WTC11 (cell line): Measurements from ENCODE around the gene BACE2. TPM values are rescaled to one million over a fixed set of nuclear protein-coding genes. Genes with fewer than 3 reads are reported as not detected.
"Not testable (repeated sequence)": the region's sequence is repeated elsewhere in the genome, so short reads cannot be mapped to it uniquely, and the experiment has no call there.

ENCODE experiments used
- ATAC-seq: fragments of 200-7000 bp; cut with Tn5 transposase; 2 replicates; pipeline ENCODE4 v1.10.0; 2021; ENCODE audit warnings: mild to moderate bottlenecking, moderate library complexity
- CTCF ChIA-PET: fragments of 300-600 bp; sonication (Branson Sonifier 250); formaldehyde crosslinking; loops from one replicate; lab custom pipeline; 2021; ENCODE audit warnings: antibody characterized with exemption; lab: Charles Lee
- POLR2A ChIA-PET: fragments of 350-600 bp; sonication (Branson Sonifier 250); formaldehyde crosslinking; loops from one replicate; lab custom pipeline; 2021; ENCODE audit warnings: antibody characterized with exemption; lab: Charles Lee
- DNase-seq: peaks from one replicate; pipeline ENCODE4 v3.0.0; 2021; ENCODE audit warnings: low spot score
- H3K27ac Mint-ChIP-seq: 2 replicates; pipeline ENCODE4 v1.8.0; 2021; ENCODE audit warnings: mixed read lengths
- H3K27me3 Mint-ChIP-seq: 2 replicates; pipeline ENCODE4 v1.8.0; 2021; ENCODE audit warnings: low read depth, mild to moderate bottlenecking, moderate library complexity, mixed read lengths
- H3K36me3 Mint-ChIP-seq: 2 replicates; pipeline ENCODE4 v1.8.0; 2021; ENCODE audit warnings: mixed read lengths
- H3K4me1 Mint-ChIP-seq: 2 replicates; pipeline ENCODE4 v1.8.0; 2022; ENCODE audit warnings: mixed read lengths
- H3K4me3 Mint-ChIP-seq: 2 replicates; pipeline ENCODE4 v1.8.0; 2021; ENCODE audit warnings: mild to moderate bottlenecking, moderate library complexity, mixed read lengths
- H3K9me3 Mint-ChIP-seq: 2 replicates; pipeline ENCODE4 v1.8.0; 2021; ENCODE audit warnings: mixed read lengths
- AR ChIP-seq: fragments of 250-450 bp; sonication (Bioruptor Pico); IDR thresholded peaks from 2 replicates; pipeline ENCODE4 v1.9.0; 2021; ENCODE audit warnings: mild to moderate bottlenecking
- ATF1 ChIP-seq: sonication (generic); formaldehyde crosslinking; IDR thresholded peaks from 2 replicates; pipeline ENCODE4 v1.8.1; 2023; ENCODE audit warnings: mild to moderate bottlenecking, moderate library complexity, missing genetic modification reagents
- ESRRA ChIP-seq: sonication (generic); formaldehyde crosslinking; IDR thresholded peaks from 2 replicates; pipeline ENCODE4 v1.8.1; 2022; ENCODE audit warnings: mild to moderate bottlenecking, missing genetic modification reagents, borderline replicate concordance
- FOXP4 ChIP-seq: sonication (generic); formaldehyde crosslinking; IDR thresholded peaks from 2 replicates; pipeline ENCODE4 v1.8.0; 2022; ENCODE audit warnings: mild to moderate bottlenecking, missing genetic modification reagents
- MXD4 ChIP-seq: fragments of 250-450 bp; sonication (Bioruptor Pico); IDR thresholded peaks from 2 replicates; pipeline ENCODE4 v1.8.0; 2021; ENCODE audit warnings: mild to moderate bottlenecking, moderate library complexity, borderline replicate concordance
- PRRX2 ChIP-seq: fragments of 250-450 bp; sonication (Bioruptor Pico); IDR thresholded peaks from 2 replicates; pipeline ENCODE4 v1.8.0; 2021; ENCODE audit warnings: mild to moderate bottlenecking
- RORB ChIP-seq: fragments of 250-450 bp; sonication (Bioruptor Pico); IDR thresholded peaks from 2 replicates; pipeline ENCODE4 v1.9.0; 2021; ENCODE audit warnings: mild to moderate bottlenecking
- SMAD3 ChIP-seq: sonication (generic); formaldehyde crosslinking; IDR thresholded peaks from 2 replicates; pipeline ENCODE4 v1.8.0; 2022; ENCODE audit warnings: missing genetic modification reagents, mild to moderate bottlenecking, borderline replicate concordance
- SOX15 ChIP-seq: fragments of 250-450 bp; sonication (Bioruptor Pico); IDR thresholded peaks from 2 replicates; pipeline ENCODE4 v1.9.0; 2021; ENCODE audit warnings: mild to moderate bottlenecking
- ZNF219 ChIP-seq: sonication (generic); formaldehyde crosslinking; IDR thresholded peaks from 2 replicates; pipeline ENCODE4 v1.8.0; 2023; ENCODE audit warnings: missing genetic modification reagents, mild to moderate bottlenecking, borderline replicate concordance
- ZNF232 ChIP-seq: sonication (generic); formaldehyde crosslinking; IDR thresholded peaks from 2 replicates; pipeline ENCODE4 v1.8.0; 2022; ENCODE audit warnings: mild to moderate bottlenecking, missing genetic modification reagents
- ZNF416 ChIP-seq: fragments of 250-450 bp; sonication (Bioruptor Pico); IDR thresholded peaks from 2 replicates; pipeline ENCODE4 v1.9.0; 2021; ENCODE audit warnings: mild to moderate bottlenecking, inconsistent platforms
- ZNF532 ChIP-seq: fragments of 250-450 bp; sonication (Bioruptor Pico); IDR thresholded peaks from 2 replicates; pipeline ENCODE4 v1.9.0; 2021; ENCODE audit warnings: mild to moderate bottlenecking, borderline replicate concordance
- total RNA-seq: library from RNA; stranded (reverse); gene quantifications from 3 replicates; pipeline ENCODE4 v1.2.3, GENCODE V29; 2021
- TF ChIP-seq, protein P1 (sequence below): sonication (generic); formaldehyde crosslinking; IDR thresholded peaks from 2 replicates; pipeline ENCODE4 v1.8.0; 2022; ENCODE audit warnings: mild to moderate bottlenecking, missing genetic modification reagents
- TF ChIP-seq, protein P2 (sequence below): sonication (generic); formaldehyde crosslinking; IDR thresholded peaks from 2 replicates; pipeline ENCODE4 v1.8.1; 2023; ENCODE audit warnings: mild to moderate bottlenecking, missing genetic modification reagents, moderate library complexity
- TF ChIP-seq, protein P3 (sequence below): sonication (generic); formaldehyde crosslinking; IDR thresholded peaks from 2 replicates; pipeline ENCODE4 v1.8.1; 2023; ENCODE audit warnings: mild to moderate bottlenecking, missing genetic modification reagents
- TF ChIP-seq, protein P4 (sequence below): sonication (generic); formaldehyde crosslinking; IDR thresholded peaks from 2 replicates; pipeline ENCODE4 v1.8.0; 2023; ENCODE audit warnings: missing genetic modification reagents
- TF ChIP-seq, protein P5 (sequence below): sonication (generic); formaldehyde crosslinking; conservative IDR thresholded peaks from 2 replicates; pipeline ENCODE4 v1.8.1; 2022; ENCODE audit warnings: mild to moderate bottlenecking, missing genetic modification reagents

Gene BACE2
- total RNA-seq, 1 experiment from 2014 or later: 9.8 TPM

GRCh38 chr21:41189150-41189745, 21.3 kb downstream of the BACE2 start:
- H3K9me3 Mint-ChIP-seq: peaks cover 26% of the 10 kb centered on the region
- TF ChIP-seq PRRX2 (CRISPR knock-in tag) (no peak), ZNF219 (no peak), ZNF416 (CRISPR knock-in tag) (no peak)
- TF ChIP-seq, protein P1, sequence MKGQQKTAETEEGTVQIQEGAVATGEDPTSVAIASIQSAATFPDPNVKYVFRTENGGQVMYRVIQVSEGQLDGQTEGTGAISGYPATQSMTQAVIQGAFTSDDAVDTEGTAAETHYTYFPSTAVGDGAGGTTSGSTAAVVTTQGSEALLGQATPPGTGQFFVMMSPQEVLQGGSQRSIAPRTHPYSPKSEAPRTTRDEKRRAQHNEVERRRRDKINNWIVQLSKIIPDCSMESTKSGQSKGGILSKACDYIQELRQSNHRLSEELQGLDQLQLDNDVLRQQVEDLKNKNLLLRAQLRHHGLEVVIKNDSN (CRISPR knock-in tag): no peak
- no peak for DNase-seq
- H3K36me3 Mint-ChIP-seq: peaks cover 10% of the 10 kb centered on the region
- no peak for ATAC-seq
- H3K27me3 Mint-ChIP-seq: no peaks in the 10 kb centered on the region
- CTCF ChIA-PET: no interaction called here
- H3K4me1 Mint-ChIP-seq: 0 out of 2 replicates have a peak, but pooled peaks cover under 1% of the 10 kb centered on the region
- H3K4me3 Mint-ChIP-seq: no peak overlapping the region
- no peak overlapping the region for H3K27ac Mint-ChIP-seq
- POLR2A ChIA-PET: no interaction called here

- peaks cover 26% of the 10 kb centered on the region for H3K9me3 Mint-ChIP-seq
- peaks cover 10% of the 10 kb centered on the region for H3K36me3 Mint-ChIP-seq
- CTCF ChIA-PET, H3K4me1 Mint-ChIP-seq, H3K27me3 Mint-ChIP-seq, ATAC-seq, POLR2A ChIA-PET, H3K4me3 Mint-ChIP-seq, H3K27ac Mint-ChIP-seq, DNase-seq: not testable (repeated sequence)
Observed at GRCh38 chr21:41192552-41192951, 24.6 kb downstream of the BACE2 start.

DNA sequence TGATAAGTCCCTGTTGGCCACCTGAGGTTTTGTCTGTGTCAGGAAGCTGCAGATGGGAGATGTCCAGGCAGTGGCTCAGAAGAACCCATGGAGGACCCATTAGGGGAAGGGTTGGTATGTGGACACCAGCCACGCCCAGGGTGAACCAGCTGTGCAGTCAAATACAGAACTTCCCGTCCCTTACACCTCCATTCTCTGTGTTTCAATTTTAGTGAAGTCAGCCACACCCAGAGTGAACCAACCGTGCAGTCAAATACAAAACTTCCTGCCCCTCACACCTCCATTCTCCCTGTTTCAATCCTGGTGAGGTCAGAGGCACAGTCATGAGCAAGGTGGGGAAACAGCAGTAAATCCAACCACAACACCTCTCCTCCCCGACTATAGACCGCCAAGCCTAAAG, 27.4 kb downstream of the BACE2 start:
- H3K4me3 Mint-ChIP-seq: no peak overlapping the region

More for the DNA sequence above, 27.4 kb downstream of the BACE2 start:
- no peak for DNase-seq
- Mint-ChIP-seq H3K4me1 (peaks cover 7% of the 10 kb centered on the region; the same call in 1 of the 2 replicates), H3K27me3 (no peaks in the 10 kb centered on the region), H3K9me3 (peaks cover 12% of the 10 kb centered on the region), H3K36me3 (peaks cover 4% of the 10 kb centered on the region; the same call in 1 of the 2 replicates), H3K27ac (no peak overlapping the region)
- ChIA-PET CTCF (no interaction called here), POLR2A (no interaction called here)
- ATAC-seq: no peak
- TF ChIP-seq, protein P2, sequence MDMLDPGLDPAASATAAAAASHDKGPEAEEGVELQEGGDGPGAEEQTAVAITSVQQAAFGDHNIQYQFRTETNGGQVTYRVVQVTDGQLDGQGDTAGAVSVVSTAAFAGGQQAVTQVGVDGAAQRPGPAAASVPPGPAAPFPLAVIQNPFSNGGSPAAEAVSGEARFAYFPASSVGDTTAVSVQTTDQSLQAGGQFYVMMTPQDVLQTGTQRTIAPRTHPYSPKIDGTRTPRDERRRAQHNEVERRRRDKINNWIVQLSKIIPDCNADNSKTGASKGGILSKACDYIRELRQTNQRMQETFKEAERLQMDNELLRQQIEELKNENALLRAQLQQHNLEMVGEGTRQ (CRISPR knock-in tag): no peak
- TF ChIP-seq MXD4 (CRISPR knock-in tag) (no peak), SMAD3 (CRISPR knock-in tag) (no peak), SOX15 (CRISPR knock-in tag) (no peak), FOXP4 (CRISPR knock-in tag) (no peak), ZNF232 (CRISPR knock-in tag) (no peak), ATF1 (CRISPR knock-in tag) (no peak), RORB (CRISPR knock-in tag) (no peak), AR (CRISPR knock-in tag) (no peak), ESRRA (CRISPR knock-in tag) (no peak), ZNF532 (no peak)
- TF ChIP-seq, protein P3, sequence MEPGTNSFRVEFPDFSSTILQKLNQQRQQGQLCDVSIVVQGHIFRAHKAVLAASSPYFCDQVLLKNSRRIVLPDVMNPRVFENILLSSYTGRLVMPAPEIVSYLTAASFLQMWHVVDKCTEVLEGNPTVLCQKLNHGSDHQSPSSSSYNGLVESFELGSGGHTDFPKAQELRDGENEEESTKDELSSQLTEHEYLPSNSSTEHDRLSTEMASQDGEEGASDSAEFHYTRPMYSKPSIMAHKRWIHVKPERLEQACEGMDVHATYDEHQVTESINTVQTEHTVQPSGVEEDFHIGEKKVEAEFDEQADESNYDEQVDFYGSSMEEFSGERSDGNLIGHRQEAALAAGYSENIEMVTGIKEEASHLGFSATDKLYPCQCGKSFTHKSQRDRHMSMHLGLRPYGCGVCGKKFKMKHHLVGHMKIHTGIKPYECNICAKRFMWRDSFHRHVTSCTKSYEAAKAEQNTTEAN: no peak
- TF ChIP-seq, protein P4, sequence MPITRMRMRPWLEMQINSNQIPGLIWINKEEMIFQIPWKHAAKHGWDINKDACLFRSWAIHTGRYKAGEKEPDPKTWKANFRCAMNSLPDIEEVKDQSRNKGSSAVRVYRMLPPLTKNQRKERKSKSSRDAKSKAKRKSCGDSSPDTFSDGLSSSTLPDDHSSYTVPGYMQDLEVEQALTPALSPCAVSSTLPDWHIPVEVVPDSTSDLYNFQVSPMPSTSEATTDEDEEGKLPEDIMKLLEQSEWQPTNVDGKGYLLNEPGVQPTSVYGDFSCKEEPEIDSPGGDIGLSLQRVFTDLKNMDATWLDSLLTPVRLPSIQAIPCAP (CRISPR knock-in tag): no peak
- TF ChIP-seq, protein P5, sequence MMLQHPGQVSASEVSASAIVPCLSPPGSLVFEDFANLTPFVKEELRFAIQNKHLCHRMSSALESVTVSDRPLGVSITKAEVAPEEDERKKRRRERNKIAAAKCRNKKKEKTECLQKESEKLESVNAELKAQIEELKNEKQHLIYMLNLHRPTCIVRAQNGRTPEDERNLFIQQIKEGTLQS: no peak
- TF ChIP-seq, all 79 proteins: peak for 0
